Lower leg skin (tissue), 3 donors: ENCODE measurements around the gene C5orf47.

Experiments
- POLR2A ChIP-seq, 2 donors: fragments of 450-650 bp; IDR thresholded peaks; one replicate each; pipeline ENCODE4 v1.6.1; 2016 to 2017; ENCODE audit warnings: antibody characterized with exemption in 2 of 2, mild to moderate bottlenecking in 1 of 2, moderate library complexity in 1 of 2
- TF ChIP-seq, protein P1 (sequence below), 3 donors: fragments of 450-650 bp; IDR thresholded peaks; one replicate each; pipeline ENCODE4 v1.5.1; 2016; ENCODE audit warnings: antibody characterized with exemption in 3 of 3, mild to moderate bottlenecking in 3 of 3, moderate library complexity in 2 of 3

DNA sequence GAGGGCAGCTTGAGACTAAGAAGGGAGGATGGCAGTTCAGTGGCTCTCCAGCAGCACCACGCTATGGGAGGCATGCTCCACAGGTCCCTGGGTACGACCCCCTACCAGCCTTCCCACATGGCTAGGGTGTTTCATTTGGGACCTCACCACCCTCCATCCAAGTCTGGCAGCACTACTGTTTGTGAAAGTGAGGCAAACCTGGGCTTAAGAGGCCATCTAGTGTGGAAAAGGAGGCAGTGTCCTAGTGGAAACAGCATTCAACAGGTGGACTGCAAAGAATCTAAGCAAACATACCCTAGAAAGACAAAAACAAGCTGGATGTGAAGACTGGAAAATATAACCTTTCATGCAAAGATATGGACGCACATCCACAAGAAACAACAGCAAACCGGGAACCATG lies 4.8 kb upstream of the C5orf47 start:
- TF ChIP-seq, protein P1, sequence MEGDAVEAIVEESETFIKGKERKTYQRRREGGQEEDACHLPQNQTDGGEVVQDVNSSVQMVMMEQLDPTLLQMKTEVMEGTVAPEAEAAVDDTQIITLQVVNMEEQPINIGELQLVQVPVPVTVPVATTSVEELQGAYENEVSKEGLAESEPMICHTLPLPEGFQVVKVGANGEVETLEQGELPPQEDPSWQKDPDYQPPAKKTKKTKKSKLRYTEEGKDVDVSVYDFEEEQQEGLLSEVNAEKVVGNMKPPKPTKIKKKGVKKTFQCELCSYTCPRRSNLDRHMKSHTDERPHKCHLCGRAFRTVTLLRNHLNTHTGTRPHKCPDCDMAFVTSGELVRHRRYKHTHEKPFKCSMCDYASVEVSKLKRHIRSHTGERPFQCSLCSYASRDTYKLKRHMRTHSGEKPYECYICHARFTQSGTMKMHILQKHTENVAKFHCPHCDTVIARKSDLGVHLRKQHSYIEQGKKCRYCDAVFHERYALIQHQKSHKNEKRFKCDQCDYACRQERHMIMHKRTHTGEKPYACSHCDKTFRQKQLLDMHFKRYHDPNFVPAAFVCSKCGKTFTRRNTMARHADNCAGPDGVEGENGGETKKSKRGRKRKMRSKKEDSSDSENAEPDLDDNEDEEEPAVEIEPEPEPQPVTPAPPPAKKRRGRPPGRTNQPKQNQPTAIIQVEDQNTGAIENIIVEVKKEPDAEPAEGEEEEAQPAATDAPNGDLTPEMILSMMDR (IDR thresholded peaks at IDR 0.05): no peak
- no peak for TF ChIP-seq POLR2A (IDR thresholded peaks at IDR 0.05)
